HUDEP-2 (cell line): ENCODE results near the gene POLR2H.
A peak's percentile ranks its signal among the peaks of the same experiment; 100 is the strongest.

Experiments
- DNase-seq, 76 experiments: peaks; one replicate each; lab custom pipeline; 2025; ENCODE audit not compliant: unreplicated experiment in 76 of 76; lab: John Stamatoyannopoulos, UW

Gene POLR2H

GRCh38 chr3:184361532-184361931 lies at the start of gene POLR2H, which contains the start of gene CLCN2:
Gene POLR2H (plus strand): TSS chr3:184361710. CDS start chr3:184363493, 1,783 bp downstream.
Gene CLCN2 (minus strand): TSS chr3:184361605. CDS start chr3:184361479, 126 bp downstream.
- DNase-seq: peak in 22 of 76 experiments; percentile 1 to 41 (median 26)

GRCh38 chr3:184314363-184314699 lies 47.2 kb upstream of the POLR2H start, which contains the start of gene EIF4G1:
Gene EIF4G1 (plus strand): TSS chr3:184314606. CDS start chr3:184315797, 1,191 bp downstream.
- peak in 75 of 76 experiments; percentile 28 to 93 (median 85) for DNase-seq

- peak in 70 of 76 experiments; percentile 5 to 76 (median 57) for DNase-seq
These were observed 46.6 kb upstream of the POLR2H start for GRCh38 chr3:184314700-184315542.

- peak in 1 of 76 experiments; percentile 28 for DNase-seq
These were observed 46.0 kb upstream of the POLR2H start for GRCh38 chr3:184315543-184315867.

- DNase-seq: no peak
These were observed 45.4 kb upstream of the POLR2H start for GRCh38 chr3:184315871-184316661.

GRCh38 chr3:184316792-184317191 lies 44.7 kb upstream of the POLR2H start:
- DNase-seq: no peak

- no peak for DNase-seq
These were observed 44.3 kb upstream of the POLR2H start for GRCh38 chr3:184317201-184317600.

- DNase-seq: peak in 75 of 76 experiments; percentile 25 to 97 (median 92)
These were observed 41.4 kb upstream of the POLR2H start for GRCh38 chr3:184320104-184320445.

GRCh38 chr3:184321666-184322065 lies 39.8 kb upstream of the POLR2H start:
- DNase-seq: no peak

GRCh38 chr3:184322731-184323487 lies 38.6 kb upstream of the POLR2H start:
- no peak for DNase-seq

- no peak for DNase-seq
These were observed 37.8 kb upstream of the POLR2H start for GRCh38 chr3:184323696-184324095.

- DNase-seq: no peak
These were observed 36.2 kb upstream of the POLR2H start for GRCh38 chr3:184325269-184325668.

GRCh38 chr3:184325715-184326369 lies 35.7 kb upstream of the POLR2H start:
- DNase-seq: no peak

GRCh38 chr3:184327171-184327570 lies 34.3 kb upstream of the POLR2H start:
- DNase-seq: no peak

- DNase-seq: no peak
These were observed 33.0 kb upstream of the POLR2H start for GRCh38 chr3:184328516-184328915.

GRCh38 chr3:184332370-184333090 lies 29.0 kb upstream of the POLR2H start:
- no peak for DNase-seq

- peak in 2 of 76 experiments; percentile 11 to 21 for DNase-seq
These were observed 28.3 kb upstream of the POLR2H start for GRCh38 chr3:184333190-184333589.

GRCh38 chr3:184333700-184334099 lies 27.8 kb upstream of the POLR2H start:
- DNase-seq: no peak

- peak in 41 of 76 experiments; percentile 1 to 76 (median 30) for DNase-seq
These were observed 26.9 kb upstream of the POLR2H start for GRCh38 chr3:184334470-184335158.
